SK-N-SH treated with all-trans-retinoic acid at 6 μM for 48 hours (cell line): ENCODE measurements around the gene ZNF428.
A peak's percentile ranks its signal among the peaks of the same experiment; 100 is the strongest.

Source experiments
- ATAC-seq: fragments of 200-7000 bp; cut with Tn5 transposase; 3 replicates; pipeline ENCODE4 v1.9.1; 2020; ENCODE audit warnings: mild to moderate bottlenecking, moderate library complexity
- ARNTL ChIP-seq: fragments of 450-650 bp; formaldehyde crosslinking; IDR thresholded peaks from 2 replicates; pipeline ENCODE4 v1.5.0; 2020; ENCODE audit warnings: low read depth, mild to moderate bottlenecking, moderate library complexity, borderline replicate concordance
- BACH2 ChIP-seq: fragments of 250-450 bp; sonication (Bioruptor Pico); IDR thresholded peaks from 2 replicates; pipeline ENCODE4 v1.9.0; 2021; ENCODE audit warnings: mild to moderate bottlenecking, borderline replicate concordance
- CSDC2 ChIP-seq: fragments of 250-450 bp; sonication (Bioruptor Pico); IDR thresholded peaks from 2 replicates; pipeline ENCODE4 v1.5.0; 2020; ENCODE audit warnings: mild to moderate bottlenecking, moderate library complexity
- ESRRG ChIP-seq: fragments of 250-450 bp; sonication (Bioruptor Pico); IDR thresholded peaks from 2 replicates; pipeline ENCODE4 v1.6.1; 2021; ENCODE audit warnings: mild to moderate bottlenecking
- ISL1 ChIP-seq: fragments of 250-450 bp; sonication (Bioruptor Pico); IDR thresholded peaks from 2 replicates; pipeline ENCODE4 v2.1.2; 2022; ENCODE audit warnings: mild to moderate bottlenecking, moderate library complexity
- PPARA ChIP-seq: fragments of 250-450 bp; sonication (Bioruptor Pico); IDR thresholded peaks from 2 replicates; pipeline ENCODE4 v1.5.0; 2020; ENCODE audit warnings: mild to moderate bottlenecking, borderline replicate concordance
- RARB ChIP-seq: fragments of 250-450 bp; sonication (Bioruptor Pico); IDR thresholded peaks from 2 replicates; pipeline ENCODE4 v1.8.0; 2021; ENCODE audit warnings: mild to moderate bottlenecking, moderate library complexity
- TCF4 ChIP-seq: fragments of 250-450 bp; sonication (Bioruptor Pico); IDR thresholded peaks from 2 replicates; pipeline ENCODE4 v1.8.0; 2021; ENCODE audit warnings: mild to moderate bottlenecking, moderate library complexity, borderline replicate concordance
- TOX ChIP-seq: fragments of 250-450 bp; sonication (Bioruptor Pico); IDR thresholded peaks from 2 replicates; pipeline ENCODE4 v1.8.0; 2021; ENCODE audit warnings: mild to moderate bottlenecking, moderate library complexity, borderline replicate concordance
- ZC3H10 ChIP-seq: fragments of 250-450 bp; sonication (Bioruptor Pico); IDR thresholded peaks from 2 replicates; pipeline ENCODE4 v1.5.1; 2021; ENCODE audit warnings: mild to moderate bottlenecking, moderate library complexity
- ZFP3 ChIP-seq: fragments of 250-450 bp; sonication (Bioruptor Pico); IDR thresholded peaks from 2 replicates; pipeline ENCODE4 v1.5.0; 2020; ENCODE audit warnings: mild to moderate bottlenecking, moderate library complexity
- ZFP30 ChIP-seq: fragments of 450-650 bp; formaldehyde crosslinking; IDR thresholded peaks from 2 replicates; pipeline ENCODE4 v1.5.0; 2022; ENCODE audit warnings: mild to moderate bottlenecking, moderate library complexity
- ZNF565 ChIP-seq: fragments of 450-650 bp; formaldehyde crosslinking; conservative IDR thresholded peaks from 2 replicates; pipeline ENCODE4 v1.5.0; 2020; ENCODE audit warnings: low read depth, mild to moderate bottlenecking, moderate library complexity
- ZNF70 ChIP-seq: fragments of 450-650 bp; formaldehyde crosslinking; IDR thresholded peaks from 2 replicates; pipeline ENCODE4 v1.5.0; 2020; ENCODE audit warnings: mild to moderate bottlenecking, moderate library complexity
- ZNF8 ChIP-seq: fragments of 450-650 bp; formaldehyde crosslinking; IDR thresholded peaks from 2 replicates; pipeline ENCODE4 v1.5.0; 2020; ENCODE audit warnings: mild to moderate bottlenecking, moderate library complexity
- TF ChIP-seq, protein P1 (sequence below): fragments of 250-450 bp; sonication (Bioruptor Pico); IDR thresholded peaks from 2 replicates; pipeline ENCODE4 v1.8.0; 2020; ENCODE audit warnings: mild to moderate bottlenecking, moderate library complexity, borderline replicate concordance
- TF ChIP-seq, protein P2 (sequence below): fragments of 250-450 bp; sonication (Bioruptor Pico); IDR thresholded peaks from 2 replicates; pipeline ENCODE4 v1.5.1; 2020; ENCODE audit warnings: low read depth, mild to moderate bottlenecking, moderate library complexity
- TF ChIP-seq, protein P3 (sequence below): fragments of 250-450 bp; sonication (Bioruptor Pico); IDR thresholded peaks from 2 replicates; pipeline ENCODE4 v1.8.0; 2021; ENCODE audit warnings: low read depth, mild to moderate bottlenecking, moderate library complexity, borderline replicate concordance
- TF ChIP-seq, protein P4 (sequence below): fragments of 250-450 bp; sonication (Bioruptor Pico); IDR thresholded peaks from 2 replicates; pipeline ENCODE4 v1.5.1; 2021; ENCODE audit warnings: mild to moderate bottlenecking, moderate library complexity
- TF ChIP-seq, protein P5 (sequence below): fragments of 250-450 bp; sonication (Bioruptor Pico); IDR thresholded peaks from 2 replicates; pipeline ENCODE4 v1.5.0; 2020; ENCODE audit warnings: mild to moderate bottlenecking, moderate library complexity

Gene ZNF428

DNA sequence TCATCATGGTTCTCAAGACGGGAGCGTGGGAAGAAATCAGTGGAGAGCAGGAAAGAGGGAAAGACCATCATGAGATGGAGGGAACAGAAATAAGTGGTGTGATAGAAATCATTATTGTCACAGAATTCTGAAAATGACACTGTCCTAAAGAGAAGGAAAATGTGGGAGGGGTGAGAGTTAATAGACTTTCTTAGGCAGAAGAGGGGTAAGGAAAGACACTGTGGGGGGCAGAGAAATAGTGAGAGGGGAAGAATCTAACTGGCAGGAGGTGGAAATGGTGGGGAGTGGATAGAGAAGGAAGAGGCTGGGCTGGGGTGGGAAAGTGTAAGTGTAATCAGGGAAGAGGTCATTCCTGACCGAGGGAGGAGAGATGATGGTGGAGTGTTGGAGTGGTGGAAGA lies 40.6 kb downstream of the ZNF428 start:
- TF ChIP-seq ARNTL (CRISPR knock-in tag), result no peak
- no peak for TF ChIP-seq BACH2 (CRISPR knock-in tag)
- TF ChIP-seq ISL1 (CRISPR knock-in tag), result no peak
- no peak for TF ChIP-seq PPARA (CRISPR knock-in tag)
- no peak for TF ChIP-seq ZNF8 (CRISPR knock-in tag)
- TF ChIP-seq, protein P1, sequence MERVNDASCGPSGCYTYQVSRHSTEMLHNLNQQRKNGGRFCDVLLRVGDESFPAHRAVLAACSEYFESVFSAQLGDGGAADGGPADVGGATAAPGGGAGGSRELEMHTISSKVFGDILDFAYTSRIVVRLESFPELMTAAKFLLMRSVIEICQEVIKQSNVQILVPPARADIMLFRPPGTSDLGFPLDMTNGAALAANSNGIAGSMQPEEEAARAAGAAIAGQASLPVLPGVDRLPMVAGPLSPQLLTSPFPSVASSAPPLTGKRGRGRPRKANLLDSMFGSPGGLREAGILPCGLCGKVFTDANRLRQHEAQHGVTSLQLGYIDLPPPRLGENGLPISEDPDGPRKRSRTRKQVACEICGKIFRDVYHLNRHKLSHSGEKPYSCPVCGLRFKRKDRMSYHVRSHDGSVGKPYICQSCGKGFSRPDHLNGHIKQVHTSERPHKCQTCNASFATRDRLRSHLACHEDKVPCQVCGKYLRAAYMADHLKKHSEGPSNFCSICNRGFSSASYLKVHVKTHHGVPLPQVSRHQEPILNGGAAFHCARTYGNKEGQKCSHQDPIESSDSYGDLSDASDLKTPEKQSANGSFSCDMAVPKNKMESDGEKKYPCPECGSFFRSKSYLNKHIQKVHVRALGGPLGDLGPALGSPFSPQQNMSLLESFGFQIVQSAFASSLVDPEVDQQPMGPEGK (CRISPR knock-in tag), result no peak
- no peak for TF ChIP-seq ZNF70 (CRISPR knock-in tag)
- TF ChIP-seq RARB (CRISPR knock-in tag), result no peak
- no peak for TF ChIP-seq ZFP3 (CRISPR knock-in tag)
- TF ChIP-seq ZNF565, result no peak
- TF ChIP-seq ZC3H10 (CRISPR knock-in tag), result no peak
- TF ChIP-seq, protein P2, sequence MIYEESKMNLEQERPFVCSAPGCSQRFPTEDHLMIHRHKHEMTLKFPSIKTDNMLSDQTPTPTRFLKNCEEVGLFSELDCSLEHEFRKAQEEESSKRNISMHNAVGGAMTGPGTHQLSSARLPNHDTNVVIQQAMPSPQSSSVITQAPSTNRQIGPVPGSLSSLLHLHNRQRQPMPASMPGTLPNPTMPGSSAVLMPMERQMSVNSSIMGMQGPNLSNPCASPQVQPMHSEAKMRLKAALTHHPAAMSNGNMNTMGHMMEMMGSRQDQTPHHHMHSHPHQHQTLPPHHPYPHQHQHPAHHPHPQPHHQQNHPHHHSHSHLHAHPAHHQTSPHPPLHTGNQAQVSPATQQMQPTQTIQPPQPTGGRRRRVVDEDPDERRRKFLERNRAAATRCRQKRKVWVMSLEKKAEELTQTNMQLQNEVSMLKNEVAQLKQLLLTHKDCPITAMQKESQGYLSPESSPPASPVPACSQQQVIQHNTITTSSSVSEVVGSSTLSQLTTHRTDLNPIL, result no peak
- TF ChIP-seq, protein P3, sequence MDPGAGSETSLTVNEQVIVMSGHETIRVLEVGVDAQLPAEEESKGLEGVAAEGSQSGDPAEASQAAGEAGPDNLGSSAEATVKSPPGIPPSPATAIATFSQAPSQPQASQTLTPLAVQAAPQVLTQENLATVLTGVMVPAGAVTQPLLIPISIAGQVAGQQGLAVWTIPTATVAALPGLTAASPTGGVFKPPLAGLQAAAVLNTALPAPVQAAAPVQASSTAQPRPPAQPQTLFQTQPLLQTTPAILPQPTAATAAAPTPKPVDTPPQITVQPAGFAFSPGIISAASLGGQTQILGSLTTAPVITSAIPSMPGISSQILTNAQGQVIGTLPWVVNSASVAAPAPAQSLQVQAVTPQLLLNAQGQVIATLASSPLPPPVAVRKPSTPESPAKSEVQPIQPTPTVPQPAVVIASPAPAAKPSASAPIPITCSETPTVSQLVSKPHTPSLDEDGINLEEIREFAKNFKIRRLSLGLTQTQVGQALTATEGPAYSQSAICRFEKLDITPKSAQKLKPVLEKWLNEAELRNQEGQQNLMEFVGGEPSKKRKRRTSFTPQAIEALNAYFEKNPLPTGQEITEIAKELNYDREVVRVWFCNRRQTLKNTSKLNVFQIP, result no peak
- no peak for TF ChIP-seq CSDC2
- no peak for ATAC-seq

DNA sequence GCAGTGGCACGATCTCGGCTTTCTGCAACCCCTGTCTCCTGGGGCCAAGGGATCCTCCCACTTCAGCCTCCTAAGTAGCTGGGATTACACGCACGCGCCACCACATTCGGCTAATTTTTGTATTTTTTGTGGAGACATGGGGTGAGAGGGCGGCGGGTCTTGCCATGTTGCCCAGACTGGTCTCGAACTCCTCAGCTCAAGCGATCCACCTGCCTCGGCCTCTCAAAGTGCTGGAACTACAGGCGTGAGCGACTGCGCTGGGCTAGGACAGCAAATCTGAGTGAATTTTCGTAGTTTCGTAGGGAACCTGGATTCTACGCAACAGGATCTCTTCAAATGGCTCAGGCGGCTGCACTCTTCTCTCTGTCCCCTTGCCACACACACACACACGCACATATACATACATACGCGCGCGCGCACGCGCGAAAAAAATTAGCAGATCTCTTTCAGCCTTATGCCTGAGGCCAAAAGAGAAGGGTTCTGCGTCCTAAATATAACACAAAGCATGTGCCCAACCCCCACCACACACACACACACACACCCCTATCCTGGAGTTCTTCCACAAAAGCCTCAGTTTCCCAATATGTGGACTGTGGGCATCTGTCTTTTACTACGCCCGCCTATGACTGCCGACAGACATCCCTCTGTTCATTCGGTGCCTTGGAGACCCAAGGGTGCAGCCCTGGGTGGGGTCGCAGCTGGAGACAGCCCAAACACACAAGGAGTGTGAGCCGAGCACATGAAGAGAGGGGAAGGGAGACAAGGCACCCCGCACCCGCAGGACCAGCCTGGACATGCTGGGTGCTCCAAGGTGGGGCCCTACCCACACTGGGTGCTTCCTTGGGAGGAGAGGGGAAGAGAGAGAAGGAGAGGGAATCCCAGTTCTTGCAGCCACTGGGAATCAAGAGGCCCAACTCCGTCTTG lies 43.2 kb downstream of the ZNF428 start:
- peak; percentile 2; the same call in 2 of the 3 replicates for ATAC-seq
- TF ChIP-seq, protein P4, sequence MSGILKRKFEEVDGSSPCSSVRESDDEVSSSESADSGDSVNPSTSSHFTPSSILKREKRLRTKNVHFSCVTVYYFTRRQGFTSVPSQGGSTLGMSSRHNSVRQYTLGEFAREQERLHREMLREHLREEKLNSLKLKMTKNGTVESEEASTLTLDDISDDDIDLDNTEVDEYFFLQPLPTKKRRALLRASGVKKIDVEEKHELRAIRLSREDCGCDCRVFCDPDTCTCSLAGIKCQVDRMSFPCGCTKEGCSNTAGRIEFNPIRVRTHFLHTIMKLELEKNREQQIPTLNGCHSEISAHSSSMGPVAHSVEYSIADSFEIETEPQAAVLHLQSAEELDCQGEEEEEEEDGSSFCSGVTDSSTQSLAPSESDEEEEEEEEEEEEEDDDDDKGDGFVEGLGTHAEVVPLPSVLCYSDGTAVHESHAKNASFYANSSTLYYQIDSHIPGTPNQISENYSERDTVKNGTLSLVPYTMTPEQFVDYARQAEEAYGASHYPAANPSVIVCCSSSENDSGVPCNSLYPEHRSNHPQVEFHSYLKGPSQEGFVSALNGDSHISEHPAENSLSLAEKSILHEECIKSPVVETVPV (CRISPR knock-in tag), result no peak
- TF ChIP-seq ZFP3 (CRISPR knock-in tag) (no peak), ZNF565 (no peak), ISL1 (CRISPR knock-in tag) (no peak), ESRRG (CRISPR knock-in tag) (no peak), ZC3H10 (CRISPR knock-in tag) (no peak), ZNF8 (CRISPR knock-in tag) (no peak), ZNF70 (CRISPR knock-in tag) (no peak), ZFP30 (no peak), TOX (CRISPR knock-in tag) (no peak), PPARA (CRISPR knock-in tag) (no peak), TCF4 (no peak)

DNA sequence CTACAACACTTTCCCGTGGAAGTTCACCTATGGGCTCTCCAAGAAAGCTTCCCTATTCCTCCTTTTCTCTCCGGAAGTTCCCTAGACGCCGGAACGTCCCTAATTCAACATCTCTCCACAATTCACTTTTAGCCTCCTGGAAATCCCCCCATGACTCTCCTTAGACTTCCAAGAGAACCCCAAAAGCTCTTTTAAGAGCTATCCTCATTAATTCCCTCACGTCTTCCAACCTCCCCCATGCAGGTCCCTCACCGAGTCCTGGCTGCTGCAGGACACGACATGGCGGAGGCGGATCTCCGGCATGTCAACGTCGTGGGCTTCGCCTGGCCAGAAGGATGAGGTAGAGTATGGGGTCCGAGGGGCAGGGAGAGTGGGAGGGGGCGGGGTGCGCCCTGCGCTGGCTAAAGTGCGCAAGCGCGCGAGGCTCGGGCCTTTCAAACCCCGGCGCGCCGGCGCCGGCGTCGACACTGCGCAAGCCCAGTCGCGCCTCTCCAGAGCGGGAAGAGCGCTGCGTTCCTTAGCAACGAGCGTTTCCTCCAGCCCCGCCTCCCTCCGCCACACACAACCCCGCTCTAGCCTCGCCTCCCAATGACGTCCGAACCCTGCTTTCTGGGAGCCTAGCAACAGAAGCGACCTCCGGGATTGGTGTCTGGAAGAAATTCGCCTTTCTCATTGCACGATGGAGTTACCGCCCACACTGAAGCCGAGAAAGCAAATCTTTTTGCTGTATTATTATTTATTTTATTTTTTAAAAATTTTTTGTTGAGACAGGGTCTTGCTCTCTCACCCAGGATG lies 44.1 kb downstream of the ZNF428 start, which contains the start of the genes PINLYP and XRCC1:
PINLYP (plus strand) TSS at position 646 of the 795 bp plus-strand sequence. CDS start 1,391 bp downstream, outside the sequence.
XRCC1 (minus strand) TSS at position 372 of the 795 bp plus-strand sequence; CDS start at position 303, 69 bp downstream.
- no peak for TF ChIP-seq ESRRG (CRISPR knock-in tag)
- no peak for TF ChIP-seq RARB (CRISPR knock-in tag)
- TF ChIP-seq ZNF565, result no peak
- TF ChIP-seq ZNF8 (CRISPR knock-in tag), result no peak
- TF ChIP-seq, protein P2, result no peak
- TF ChIP-seq, protein P5, sequence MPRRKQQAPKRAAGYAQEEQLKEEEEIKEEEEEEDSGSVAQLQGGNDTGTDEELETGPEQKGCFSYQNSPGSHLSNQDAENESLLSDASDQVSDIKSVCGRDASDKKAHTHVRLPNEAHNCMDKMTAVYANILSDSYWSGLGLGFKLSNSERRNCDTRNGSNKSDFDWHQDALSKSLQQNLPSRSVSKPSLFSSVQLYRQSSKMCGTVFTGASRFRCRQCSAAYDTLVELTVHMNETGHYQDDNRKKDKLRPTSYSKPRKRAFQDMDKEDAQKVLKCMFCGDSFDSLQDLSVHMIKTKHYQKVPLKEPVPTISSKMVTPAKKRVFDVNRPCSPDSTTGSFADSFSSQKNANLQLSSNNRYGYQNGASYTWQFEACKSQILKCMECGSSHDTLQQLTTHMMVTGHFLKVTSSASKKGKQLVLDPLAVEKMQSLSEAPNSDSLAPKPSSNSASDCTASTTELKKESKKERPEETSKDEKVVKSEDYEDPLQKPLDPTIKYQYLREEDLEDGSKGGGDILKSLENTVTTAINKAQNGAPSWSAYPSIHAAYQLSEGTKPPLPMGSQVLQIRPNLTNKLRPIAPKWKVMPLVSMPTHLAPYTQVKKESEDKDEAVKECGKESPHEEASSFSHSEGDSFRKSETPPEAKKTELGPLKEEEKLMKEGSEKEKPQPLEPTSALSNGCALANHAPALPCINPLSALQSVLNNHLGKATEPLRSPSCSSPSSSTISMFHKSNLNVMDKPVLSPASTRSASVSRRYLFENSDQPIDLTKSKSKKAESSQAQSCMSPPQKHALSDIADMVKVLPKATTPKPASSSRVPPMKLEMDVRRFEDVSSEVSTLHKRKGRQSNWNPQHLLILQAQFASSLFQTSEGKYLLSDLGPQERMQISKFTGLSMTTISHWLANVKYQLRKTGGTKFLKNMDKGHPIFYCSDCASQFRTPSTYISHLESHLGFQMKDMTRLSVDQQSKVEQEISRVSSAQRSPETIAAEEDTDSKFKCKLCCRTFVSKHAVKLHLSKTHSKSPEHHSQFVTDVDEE (CRISPR knock-in tag), result no peak
- TF ChIP-seq ZFP3 (CRISPR knock-in tag), result no peak
- no peak for TF ChIP-seq TOX (CRISPR knock-in tag)
- ATAC-seq, result peak; percentile 97
